HG03442 (cell line): Measurements from ENCODE around the gene PSMD14.

Source experiments
- ATAC-seq: cut with Tn5 transposase; IDR thresholded peaks from one replicate; pipeline ENCODE4 v1.9.1; 2021; ENCODE audit warnings: mild to moderate bottlenecking, moderate library complexity; ENCODE audit not compliant: unreplicated experiment

Gene PSMD14

DNA sequence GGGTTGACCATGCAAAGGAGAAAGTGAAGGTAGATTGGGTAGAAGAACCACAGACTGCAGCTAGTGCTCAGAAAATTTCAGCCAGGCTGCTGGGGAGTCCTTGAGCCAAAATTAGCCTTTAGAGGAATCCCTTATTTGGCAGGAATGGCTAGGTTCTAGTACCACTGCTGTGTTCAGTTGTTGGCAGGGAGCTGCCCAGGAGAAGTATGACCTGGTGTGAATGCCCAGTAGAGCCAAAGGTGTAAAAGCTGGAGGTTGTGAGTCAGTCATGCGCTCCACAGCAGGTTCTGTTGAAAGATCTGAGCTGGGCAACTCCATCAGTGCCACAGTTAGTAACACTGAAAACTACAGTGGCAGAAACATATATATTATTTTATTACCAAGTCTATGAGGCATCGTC, 71.5 kb downstream of the PSMD14 start:
- ATAC-seq, result no peak

DNA sequence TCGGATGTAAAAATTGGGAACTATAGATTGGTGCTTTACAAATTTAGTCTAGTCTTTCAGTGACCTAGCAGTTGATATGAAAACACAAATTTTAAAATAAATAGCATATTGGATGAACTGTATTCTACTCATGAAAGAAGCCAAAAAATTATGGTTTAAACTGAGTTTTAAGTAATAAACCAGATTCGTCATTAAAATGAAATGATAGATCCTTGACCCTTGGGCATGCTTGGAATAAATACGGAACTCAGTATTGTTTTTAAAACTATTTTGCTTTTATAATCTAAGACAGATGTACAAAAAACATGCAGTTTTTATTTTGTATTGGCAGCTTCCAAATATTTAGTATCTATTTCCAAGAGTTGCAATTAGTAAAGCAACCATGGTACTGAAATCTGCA, 73.3 kb downstream of the PSMD14 start:
- ATAC-seq, result no peak

GRCh38 chr2:161382747-161383146, 74.5 kb downstream of the PSMD14 start:
- no peak for ATAC-seq

DNA sequence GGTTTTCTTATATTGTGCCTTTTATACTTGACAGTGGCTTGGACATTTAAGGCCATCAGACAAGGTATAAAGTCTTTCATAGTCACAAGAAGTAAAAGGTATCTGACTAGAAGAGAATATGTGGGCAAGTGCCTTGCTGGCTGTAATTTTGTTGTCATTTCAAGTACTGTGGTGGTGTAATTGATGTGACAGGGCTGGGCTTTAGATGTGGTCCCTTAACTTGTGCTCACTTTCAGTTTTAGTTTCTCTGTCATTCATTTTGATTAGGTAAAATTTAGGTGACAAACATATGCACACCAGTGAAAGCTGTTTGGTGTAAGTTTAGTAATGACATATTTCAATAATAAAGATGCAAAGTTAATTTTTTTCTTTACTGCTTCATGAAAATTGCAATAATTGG, 76.6 kb downstream of the PSMD14 start:
- peak; percentile 75 for ATAC-seq

- peak; percentile 68 for ATAC-seq
These were observed 78.1 kb downstream of the PSMD14 start for GRCh38 chr2:161386228-161386824.

DNA sequence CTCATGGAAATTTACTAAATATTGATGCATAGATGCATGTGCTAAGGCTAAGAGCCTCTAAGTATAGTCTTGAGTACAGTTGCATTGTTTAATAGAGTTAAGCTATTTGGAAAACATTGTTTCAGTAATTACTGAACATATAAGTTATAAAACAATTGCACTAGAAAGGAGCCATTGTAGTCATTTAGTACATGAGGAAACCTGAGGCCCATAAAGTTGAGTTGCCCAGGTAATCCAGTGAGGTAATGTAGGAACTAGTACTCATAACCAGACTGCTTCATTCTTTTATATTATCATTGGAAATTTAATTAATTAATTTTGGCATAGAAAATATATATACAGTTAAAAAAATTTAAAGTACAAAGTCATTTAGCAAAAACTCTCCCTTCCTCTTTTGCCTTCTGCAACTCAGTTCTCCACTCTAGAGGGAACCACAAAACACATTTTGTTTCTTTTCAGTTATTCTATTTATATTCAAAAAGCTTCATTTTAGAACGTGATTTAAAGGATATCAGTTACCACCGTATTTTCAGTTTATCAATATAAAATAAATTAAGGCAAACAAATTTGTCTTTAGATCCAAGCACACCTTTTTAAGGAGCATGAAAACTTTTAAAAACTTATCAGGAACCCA, 80.0 kb downstream of the PSMD14 start:
- no peak for ATAC-seq

GRCh38 chr2:161391737-161392506, 83.7 kb downstream of the PSMD14 start:
- ATAC-seq, result no peak

DNA sequence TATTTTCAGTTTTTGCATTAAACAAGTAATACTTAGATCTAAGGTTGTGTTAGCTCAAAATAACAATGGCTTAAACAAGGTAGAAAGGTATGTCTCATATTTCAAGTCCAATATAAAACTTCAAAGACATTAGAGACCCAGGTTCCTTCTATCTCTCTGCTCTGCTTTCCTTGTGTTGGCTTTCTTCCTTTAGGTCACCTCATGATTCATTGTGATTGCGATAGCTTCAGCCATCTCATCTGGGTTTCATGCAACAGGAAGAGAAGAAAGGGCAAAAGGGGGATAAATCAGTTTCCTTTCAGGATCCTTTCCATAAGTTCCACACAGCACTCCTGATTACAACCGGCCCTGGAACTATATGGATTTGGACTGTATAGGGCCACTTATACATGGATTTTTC, 91.9 kb downstream of the PSMD14 start:
- no peak for ATAC-seq

GRCh38 chr2:161402297-161402696, 94.1 kb downstream of the PSMD14 start:
- no peak for ATAC-seq

DNA sequence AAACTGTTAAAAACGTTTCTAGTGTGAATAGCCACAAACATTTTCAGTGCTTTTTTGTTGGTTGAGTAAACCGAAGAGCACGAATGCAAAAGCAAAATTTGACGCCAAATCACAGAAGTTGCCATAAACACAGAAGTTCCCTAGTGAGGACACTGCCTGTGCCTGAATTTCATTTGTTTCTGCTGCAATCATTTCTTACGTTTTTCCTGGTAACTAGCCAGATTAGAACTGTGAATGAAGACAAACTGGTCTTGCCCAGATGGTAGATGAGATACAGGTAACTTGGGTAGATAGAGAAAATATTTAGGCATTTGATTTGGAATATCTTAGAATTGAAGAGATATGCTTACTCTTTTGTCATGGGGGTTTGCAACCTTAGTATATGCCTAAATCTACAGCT, 98.1 kb downstream of the PSMD14 start:
- ATAC-seq, result no peak

DNA sequence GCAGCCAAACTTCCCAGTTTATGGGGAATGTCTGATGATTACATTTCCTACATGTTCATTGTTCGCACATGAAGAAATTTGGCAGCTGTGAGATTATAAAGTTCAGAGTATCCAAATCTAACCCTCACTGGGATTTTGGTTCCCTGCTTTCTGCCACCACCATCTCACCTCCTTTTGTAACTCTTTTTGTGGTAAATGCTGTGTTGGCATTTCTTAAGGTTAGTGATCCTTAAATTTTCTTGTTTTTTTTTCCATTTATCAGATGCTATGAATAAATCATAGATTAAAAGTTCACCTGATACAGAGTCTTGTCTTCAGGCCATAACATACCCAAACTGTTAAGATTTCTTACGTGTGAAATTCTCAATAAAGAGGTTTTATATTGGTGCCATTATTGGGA, 99.4 kb downstream of the PSMD14 start:
- ATAC-seq, result no peak

DNA sequence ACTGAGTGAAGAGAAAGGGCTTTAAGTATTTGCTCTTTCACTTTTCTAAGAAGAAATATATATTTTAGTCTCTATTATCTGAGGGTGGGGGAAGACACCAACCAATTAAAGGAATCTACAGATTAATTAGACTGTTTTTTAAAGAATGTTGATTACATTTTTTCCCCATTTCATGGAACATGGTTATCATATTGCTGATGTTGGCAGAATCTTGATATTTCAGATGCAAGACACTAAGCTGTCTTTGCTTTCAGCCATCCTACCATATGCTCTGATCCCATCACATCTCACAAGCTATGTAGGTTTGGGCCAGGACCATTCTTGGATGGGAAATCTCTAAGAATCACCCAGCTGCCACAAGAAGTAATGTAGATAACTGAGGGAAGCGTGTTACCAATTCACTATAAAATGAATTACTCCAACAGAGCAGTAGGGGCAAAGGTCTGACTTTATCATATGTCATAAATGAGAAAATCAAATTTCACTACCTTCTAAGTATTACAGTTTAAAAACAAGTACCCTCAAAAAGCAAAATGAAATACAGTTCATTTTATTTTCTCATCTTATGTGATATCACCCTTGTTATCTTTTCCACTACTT, 101.2 kb downstream of the PSMD14 start:
- ATAC-seq, result no peak

GRCh38 chr2:161412346-161412745, 104.1 kb downstream of the PSMD14 start:
- no peak for ATAC-seq

DNA sequence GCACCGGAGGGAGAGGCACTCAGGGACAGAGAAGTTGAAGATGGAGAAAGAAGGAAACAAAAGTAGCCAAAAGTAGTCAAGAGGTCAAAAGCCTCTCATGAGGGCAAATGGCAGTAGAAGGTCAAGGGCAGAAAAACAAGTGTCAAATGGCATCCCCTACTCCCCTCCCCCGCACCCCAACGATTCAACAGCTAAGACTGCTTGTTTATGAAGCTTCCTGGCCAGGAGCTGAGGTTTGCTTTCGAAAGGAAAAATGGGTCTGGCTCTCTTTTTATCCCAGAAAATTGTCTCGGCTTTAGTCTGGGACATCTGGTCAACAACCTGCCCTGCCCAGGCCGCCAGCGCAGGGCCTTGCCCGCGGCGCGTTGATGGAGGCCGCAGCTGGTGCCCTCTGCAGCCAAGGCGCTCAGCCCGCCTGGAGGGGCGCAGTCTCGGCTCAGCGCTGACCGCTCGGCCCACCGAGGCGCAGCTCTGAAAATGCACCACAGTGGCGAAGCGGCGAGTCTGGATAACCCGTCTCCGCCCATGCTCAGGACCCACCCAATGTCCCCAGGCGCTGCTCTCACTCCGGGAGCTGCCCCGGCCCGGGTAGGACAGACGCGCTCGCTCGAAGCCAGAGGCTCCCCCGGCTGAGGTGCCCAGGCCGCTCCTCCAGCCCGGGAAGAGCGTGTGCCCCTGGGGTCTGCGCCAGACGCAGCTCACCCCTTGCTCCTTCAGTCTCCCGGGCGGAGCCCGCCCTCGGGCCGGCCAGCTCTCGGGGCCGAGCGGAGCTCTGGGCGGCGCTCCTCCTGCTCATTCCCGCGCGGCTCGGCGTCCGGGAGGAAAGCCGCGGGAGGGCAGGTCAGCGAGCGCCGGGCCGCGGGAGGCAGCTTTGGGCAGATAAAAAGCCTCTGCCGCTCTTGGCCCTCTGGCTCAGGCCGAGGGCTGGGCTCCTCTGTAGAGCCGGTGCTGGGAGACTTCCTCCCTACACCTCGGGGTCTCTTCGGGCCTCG, 106.1 kb downstream of the PSMD14 start:
- peak; percentile 36 for ATAC-seq

DNA sequence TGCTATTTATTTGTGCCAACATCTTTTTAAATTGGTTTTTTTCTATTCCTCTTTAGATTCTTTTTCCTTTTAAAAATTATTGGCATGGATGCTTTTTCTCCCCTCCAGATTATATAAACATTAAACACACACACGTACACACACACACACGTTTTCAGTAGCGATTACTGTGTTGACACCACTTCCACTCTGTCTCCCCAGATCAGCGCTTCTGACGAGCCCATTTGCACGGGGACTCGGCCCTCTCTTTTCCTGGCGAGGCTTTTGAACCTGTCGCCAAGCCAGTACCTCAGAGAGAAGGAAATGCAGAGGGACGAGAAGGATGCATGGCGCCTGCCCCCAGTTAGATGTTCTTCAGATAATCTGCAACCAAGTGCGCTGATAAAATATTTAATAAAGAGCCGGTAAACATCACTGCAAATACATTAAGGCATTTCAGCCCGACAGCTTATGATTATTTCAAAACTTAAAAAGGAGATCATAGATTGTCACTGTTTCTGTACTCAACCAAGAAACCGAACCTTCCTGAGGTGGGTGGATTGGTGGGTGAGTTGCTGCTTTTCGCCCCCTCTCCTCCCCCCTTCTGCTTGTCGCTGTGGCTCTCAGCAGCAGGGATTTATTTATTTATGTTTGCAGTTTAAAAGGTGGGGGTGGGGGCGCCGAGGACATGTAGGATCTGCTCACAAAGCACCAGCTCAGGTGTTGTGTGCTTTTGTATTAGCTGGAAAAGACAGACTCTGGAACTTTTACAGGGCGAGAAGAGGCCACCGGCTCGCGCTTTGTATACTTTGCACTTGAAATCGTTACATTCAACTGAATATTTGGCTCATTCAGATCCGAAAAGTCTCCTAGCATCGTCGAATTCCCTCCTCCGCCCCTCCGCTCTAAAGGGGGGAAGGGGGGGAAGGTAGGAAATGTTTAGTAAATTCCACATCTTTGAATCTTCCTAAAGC, 107.1 kb downstream of the PSMD14 start:
- ATAC-seq, result peak; percentile 28

- ATAC-seq, result no peak
These were observed 107.9 kb downstream of the PSMD14 start, which contains the start of gene TBR1 for GRCh38 chr2:161415987-161416707. Gene TBR1 (plus strand): TSS chr2:161416297. CDS start chr2:161416411, 114 bp downstream.

GRCh38 chr2:161416708-161417437, 108.6 kb downstream of the PSMD14 start:
- ATAC-seq, result no peak
